GM12801 (cell line): ENCODE measurements around the gene MKLN1.

Source experiments
- TF ChIP-seq, protein P1 (sequence below): IDR thresholded peaks from one replicate; pipeline ENCODE4 v1.5.1; 2011; ENCODE audit warnings: control low read depth; ENCODE audit not compliant: insufficient read length; ENCODE audit errors: extremely low read depth

The MKLN1 gene

GRCh38 chr7:131436384-131436783 lies 108.7 kb downstream of the MKLN1 start:
- TF ChIP-seq, protein P1, sequence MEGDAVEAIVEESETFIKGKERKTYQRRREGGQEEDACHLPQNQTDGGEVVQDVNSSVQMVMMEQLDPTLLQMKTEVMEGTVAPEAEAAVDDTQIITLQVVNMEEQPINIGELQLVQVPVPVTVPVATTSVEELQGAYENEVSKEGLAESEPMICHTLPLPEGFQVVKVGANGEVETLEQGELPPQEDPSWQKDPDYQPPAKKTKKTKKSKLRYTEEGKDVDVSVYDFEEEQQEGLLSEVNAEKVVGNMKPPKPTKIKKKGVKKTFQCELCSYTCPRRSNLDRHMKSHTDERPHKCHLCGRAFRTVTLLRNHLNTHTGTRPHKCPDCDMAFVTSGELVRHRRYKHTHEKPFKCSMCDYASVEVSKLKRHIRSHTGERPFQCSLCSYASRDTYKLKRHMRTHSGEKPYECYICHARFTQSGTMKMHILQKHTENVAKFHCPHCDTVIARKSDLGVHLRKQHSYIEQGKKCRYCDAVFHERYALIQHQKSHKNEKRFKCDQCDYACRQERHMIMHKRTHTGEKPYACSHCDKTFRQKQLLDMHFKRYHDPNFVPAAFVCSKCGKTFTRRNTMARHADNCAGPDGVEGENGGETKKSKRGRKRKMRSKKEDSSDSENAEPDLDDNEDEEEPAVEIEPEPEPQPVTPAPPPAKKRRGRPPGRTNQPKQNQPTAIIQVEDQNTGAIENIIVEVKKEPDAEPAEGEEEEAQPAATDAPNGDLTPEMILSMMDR: no peak

DNA sequence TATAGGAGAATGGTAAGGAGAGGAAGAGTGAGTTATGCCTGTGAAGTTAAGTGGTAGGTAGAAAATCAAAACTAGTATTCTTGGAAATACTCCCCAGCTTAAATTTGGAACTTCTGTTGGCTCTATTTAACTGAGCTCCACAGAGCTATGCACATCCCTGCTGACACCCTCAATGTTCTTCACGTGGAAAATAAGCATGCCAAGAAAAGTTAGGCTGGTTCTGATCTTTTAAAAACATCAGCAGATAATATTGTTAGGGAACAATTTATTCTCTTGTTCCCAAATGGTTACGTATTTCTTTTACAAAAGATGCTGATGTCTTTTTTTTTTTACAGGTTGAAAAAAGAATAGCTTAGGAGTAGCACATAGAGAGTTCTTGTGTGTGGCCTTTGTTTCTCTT lies 111.3 kb downstream of the MKLN1 start:
- TF ChIP-seq, protein P1: no peak

GRCh38 chr7:131443496-131443895 lies 115.8 kb downstream of the MKLN1 start:
- TF ChIP-seq, protein P1: no peak

DNA sequence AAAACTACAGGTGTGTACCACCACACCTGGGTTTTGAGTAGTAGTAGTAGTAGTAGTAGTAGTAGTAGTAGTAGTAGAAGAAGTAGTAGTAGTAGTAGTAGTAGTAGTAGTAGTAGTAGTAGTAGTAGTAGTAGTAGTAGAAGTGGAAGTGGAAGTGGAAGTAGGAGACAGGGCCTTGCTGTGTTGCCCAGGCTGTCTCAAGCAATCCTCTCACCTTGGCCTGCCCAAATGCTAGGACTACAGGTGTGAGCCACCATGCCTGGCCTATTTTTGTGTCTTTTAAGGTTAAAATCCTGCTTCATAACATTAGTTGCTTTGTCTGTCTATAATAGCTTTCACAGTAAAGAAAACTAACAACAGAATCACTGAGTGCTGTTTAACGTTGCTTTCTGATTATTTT lies 117.0 kb downstream of the MKLN1 start:
- TF ChIP-seq, protein P1: no peak

DNA sequence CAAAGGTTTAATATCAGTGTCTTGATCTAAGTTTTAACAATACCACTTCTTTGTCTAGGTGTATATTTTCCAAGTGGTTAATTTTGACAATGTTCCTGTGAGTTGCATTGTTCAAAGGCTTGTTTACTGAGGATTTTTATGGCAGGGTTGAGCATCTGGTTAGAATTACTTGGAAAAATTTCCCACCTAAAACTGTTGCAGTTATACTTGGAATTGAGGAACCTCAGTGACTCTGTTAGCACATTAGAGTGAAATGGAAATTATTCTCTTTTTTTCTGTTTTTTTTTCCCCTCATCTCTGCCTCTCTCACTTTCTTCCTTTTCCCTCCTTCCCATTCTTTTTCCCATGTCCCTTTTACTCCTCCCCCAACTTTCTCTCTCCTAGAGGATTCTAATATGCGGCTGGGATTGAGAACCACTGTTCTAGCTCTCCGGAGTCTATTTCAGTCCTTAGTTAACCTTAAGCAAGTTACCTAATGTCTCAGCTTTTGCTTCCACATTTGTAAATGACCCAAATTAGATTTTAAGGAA lies 121.8 kb downstream of the MKLN1 start:
- TF ChIP-seq, protein P1: no peak

- TF ChIP-seq, protein P1: no peak
Observed at GRCh38 chr7:131454498-131454897, 126.8 kb downstream of the MKLN1 start.

- TF ChIP-seq, protein P1: no peak
Observed at GRCh38 chr7:131455001-131455400, 127.3 kb downstream of the MKLN1 start.
